NOMO-1 treated with dmso at 0.1 percent for 144 hours (cell line): ENCODE data around the gene TAF5L.
"Not testable (repeated sequence)": the region's sequence is repeated elsewhere in the genome, so short reads cannot be mapped to it uniquely, and the experiment has no call there.

Experiments
- DNase-seq: peaks from one replicate; lab custom pipeline; 2025; ENCODE audit not compliant: unreplicated experiment; lab: John Stamatoyannopoulos, UW

TAF5L gene

DNA sequence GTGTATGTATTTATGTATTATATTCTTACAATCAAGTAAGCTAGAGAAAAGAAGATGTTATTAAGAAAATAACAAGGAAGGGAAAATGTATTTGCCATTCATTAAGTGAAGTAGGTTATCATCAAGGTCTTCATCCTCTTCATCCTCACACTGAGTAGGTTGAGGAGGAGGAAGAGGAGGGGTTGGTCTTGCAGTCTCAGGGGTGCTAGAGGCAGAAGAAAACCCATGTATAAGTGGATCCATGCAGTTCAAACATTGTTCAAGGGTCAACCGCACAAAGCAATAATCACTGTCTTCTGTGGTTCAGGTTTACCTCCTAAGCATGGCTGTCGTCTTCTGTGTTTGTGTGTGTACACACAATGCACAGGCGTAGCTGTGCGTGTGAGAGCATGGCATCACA, 17.0 kb upstream of the TAF5L start:
- DNase-seq = no peak

DNA sequence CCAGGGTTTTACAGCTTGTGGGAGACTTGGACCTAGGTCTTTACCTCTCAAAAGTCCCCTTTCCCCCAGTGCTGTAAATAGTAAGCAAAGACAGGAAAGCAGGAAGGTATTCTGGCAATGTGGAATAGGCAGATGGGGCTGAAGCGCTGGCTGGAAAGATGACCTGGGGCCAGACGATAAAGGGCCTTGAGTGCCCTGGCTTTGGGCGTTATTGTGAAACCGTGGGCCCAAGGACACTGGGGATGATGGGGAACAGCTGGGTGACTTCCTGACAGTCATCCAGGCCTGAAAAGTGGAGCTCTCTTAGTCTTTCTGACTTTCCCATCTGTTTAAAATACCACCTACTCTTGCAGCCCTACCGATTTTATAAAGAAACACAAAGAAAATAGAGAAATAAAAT, 16.5 kb upstream of the TAF5L start:
- no peak for DNase-seq

DNA sequence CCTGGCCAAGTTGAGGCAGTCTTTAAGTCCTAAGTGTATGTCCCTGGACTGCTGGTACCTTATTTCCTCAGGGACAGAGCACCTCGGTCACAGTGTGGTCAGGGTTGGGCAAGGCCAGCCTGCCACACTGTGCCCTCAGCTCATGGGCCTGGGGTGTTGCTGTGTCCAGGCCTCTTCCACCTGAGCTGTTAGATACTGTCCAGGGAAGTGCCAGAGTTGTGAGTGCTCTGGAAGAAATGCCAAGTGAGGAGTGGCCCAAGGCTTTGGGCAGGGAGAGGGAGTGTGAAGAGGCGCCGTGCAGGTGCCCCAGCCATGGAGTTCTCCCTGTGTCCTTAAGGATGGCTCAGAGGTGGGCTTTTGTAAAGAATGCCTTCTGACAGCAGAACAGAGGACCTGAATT, 15.4 kb upstream of the TAF5L start:
- no peak for DNase-seq

DNA sequence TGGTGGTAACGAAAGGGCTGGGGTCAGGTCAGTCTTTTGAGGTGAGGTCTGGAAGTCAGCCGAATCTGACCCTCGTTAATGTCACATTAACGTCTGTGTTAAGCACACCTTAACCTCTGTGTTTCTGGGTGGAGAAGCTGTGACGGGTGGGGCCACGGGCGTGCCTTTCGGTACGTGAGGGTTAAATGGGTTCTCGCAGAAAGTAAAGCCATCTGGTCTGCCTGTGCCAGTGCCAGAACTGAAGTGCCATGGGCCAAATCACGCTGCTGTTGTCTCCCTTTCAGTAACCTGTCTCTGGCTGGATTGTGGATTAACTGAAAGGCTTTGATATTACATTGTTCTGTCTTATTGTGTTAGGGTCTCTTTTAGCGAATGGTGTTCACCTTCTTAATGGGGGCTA, 14.5 kb upstream of the TAF5L start:
- DNase-seq = no peak

DNA sequence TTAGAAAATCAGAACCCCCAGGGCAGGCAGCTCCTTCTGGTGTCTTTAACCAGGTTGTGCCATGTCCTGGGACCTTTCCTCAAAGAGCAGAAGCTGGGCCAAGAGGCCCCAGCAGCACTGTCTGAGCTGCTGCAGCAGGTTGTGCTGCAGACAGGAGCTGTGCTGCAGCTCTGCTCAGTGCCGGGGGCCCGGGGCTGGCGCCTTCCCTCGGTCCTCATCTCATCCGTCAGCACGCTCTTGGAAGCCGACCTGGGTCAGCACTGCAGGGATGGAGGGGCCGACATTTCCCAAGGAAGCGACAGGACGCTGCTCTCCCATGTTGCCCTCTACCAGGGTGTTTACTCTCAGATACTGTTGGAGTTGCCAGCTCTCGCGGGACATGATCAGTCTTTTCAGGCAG, 11.8 kb upstream of the TAF5L start:
- no peak for DNase-seq

DNA sequence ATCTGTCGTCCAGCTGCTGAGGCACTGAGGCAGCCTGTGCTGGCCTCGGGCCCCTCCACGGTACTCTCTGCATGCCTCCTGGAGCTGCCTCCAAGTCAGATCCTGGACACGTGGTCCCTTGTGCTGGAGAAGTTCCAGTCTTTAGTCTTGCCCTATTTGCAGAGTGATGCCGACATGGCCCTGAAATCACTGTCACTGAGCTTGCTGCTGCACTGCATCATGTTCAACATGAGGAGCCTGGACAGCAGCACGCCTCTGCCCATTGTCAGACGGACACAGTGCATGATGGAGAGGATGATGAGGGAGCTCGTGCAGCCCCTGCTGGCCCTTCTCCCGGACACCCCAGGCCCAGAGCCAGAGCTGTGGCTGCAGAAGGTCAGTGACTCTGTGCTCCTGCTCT, 10.1 kb upstream of the TAF5L start:
- DNase-seq = no peak

DNA sequence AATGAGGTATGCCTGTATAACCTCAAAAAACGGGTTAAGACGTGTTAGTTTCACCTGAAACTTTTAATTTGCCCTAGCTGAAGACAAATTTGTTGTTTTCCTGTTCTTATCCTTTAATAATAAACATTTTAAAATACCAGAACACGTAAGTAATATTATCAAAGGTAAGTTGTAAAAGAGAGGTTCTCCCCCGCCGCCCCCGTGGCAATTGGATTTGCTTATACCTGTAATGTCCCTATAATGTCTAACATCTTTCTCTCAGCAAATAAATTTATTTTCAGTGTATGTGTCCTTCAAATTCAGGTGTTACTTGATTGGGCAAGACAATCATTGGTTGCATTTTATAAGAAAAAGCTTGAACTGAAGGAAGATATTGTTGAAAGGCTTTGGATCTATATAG, 6.0 kb upstream of the TAF5L start:
- DNase-seq = no peak

DNA sequence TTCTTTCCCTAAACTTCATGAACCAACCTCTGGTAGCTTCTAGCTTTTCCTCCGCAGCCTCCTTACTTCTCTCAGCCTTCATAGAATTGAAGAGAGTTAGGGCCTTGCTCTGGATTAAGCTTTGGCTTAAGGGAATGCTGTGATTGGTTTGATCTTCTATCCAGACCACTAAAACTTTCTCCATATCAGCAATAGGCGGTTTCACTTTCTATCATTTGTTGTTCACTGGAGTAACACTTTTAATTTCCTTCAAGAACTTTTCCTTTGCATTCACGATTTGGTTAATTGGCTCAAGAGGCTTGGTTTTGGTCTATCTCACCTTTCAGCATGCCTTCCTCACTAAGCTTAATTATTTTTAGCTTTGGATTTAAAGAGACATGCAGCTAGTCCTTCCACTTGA, 5.2 kb upstream of the TAF5L start:
- no peak for DNase-seq

DNA sequence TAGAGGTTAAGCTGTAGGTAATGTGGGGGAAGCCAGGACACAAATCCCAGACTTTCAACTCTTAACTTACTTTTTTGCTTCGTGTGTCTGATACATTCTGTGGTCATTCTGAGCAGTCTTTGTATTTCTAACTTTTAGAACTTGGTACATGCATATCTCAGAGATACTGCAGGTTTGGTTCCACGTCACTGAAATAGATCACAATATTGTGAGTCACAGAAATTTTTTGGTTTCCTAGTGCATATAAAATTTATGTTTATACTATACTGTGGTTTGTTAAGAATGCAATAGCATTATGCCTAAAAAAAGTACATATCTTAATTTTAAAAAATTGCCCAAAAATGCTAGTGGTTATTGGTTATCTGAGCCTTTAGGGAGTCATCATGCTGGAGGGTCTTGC, 3.3 kb upstream of the TAF5L start:
- DNase-seq = no peak

DNA sequence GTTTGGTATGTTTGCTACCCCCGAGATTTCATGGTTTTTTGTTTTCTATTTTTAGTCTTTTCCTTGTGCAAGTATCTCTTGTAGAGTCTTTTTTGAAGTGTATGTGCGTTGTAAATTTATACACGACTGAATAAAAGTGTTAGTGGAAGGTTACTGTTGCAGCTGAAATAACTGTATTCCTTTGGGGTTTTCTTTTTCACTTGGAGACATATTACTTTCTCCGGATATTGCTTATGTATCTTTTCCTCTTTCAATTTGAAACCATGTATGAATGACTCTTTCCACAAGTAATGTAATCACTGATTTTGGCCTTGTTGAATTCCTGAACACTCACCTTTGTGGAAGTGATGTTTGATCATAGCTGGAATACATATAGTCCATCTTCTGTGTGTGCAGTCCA, 1.1 kb upstream of the TAF5L start:
- no peak for DNase-seq

DNA sequence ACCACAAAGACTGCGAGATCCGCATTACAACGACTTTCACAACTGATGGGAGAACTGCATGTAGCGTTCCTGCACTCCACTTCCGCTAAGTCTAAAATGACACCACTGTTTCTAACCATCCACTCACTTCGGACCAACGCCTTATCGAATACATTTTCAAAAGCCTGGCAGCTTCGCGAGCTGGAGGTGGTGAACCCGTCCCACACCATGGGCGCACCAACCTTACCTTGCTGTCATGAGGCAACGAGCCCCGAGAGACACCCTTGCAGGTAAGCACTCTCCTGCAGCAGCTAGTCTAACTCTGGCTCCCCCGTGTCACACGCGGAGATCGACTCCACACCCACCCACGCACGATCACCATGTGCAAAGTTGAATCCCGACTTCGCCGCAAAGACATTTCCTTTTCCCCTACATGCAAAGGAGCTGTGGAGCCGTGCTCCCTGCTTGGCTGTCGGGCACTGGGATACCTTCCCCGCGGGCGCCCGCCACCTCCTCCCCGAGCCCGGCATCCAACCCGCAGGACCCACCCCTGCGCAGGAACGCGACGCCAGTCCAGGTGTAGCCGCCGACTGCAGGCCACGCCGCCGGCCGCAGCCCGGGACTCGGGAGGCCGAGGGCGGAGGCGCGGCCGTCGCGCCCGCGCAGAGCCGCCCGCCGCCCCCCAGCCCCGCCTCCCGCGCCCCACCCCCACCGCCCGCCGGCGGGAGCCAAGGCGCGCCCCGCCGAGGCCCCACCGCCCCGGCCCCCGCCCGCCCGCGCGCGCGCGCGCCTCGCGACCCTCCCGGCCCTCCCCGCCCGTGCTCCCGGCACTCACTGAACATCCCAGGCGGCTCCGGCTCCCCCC, 629 bp downstream of the TAF5L start:
- peak; percentile 51 for DNase-seq

DNA sequence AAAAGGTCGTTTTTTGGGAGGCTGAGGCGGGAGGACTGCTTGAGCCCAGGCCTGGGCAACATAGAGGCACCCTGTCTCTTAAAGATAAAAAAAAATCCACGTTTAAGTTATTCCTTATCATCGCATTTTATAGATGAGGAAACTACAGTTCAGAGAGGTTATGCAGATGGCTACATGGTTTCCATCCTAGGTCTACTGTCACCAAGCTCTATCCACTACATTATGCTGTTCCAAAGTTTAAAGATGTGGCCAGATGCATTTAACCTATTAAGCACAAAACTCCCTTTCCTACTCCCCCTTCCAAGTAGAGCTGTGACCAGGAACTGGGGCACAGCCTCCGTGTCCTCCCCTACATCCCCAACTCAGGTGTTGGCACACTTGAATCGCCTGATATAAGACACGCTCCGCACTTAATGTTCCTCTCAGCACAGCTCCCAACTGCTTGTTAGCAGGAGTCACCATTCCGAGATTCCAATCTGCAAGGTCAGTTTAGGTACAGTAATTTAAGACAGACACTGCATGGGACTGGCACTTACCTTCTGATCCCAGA, 1.3 kb downstream of the TAF5L start:
- no peak for DNase-seq

DNA sequence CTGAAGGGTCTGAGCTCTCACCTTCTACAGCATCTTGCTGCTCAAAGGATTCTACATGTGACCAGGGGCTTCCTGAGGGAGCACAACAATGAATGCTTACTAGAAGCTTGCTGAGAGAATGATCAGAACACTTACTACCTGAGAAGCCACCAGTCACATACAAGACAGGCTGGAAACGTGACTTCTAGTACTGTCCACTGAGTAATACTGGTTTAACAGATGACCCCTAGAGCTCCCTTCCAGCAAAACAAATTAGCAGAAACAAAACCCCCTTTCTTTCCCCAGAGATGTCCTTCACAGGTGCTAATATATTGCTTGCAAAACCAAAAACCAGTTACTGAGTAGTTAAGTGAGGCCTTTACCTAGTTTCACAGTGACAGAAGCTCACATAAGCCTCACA, 2.1 kb downstream of the TAF5L start:
- DNase-seq = no peak

DNA sequence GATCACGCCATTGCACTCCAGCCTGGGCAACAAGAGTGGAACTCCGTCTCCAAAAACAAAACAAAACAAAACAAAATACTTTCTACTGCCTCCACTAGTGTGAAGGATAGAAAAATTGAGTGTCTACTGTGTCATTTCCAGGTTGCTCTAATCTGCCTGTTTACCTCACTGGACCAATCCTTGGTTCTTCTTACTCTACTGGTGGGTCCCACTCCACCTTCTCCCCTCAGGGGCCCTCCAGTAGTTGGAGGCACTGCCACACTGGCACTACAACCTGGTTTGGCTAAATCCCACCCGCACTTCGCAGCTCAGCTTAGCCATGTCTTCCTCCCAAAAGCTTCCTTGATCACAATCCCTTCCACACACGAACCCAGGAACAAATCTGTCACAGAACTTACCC, 2.7 kb downstream of the TAF5L start:
- DNase-seq = no peak

DNA sequence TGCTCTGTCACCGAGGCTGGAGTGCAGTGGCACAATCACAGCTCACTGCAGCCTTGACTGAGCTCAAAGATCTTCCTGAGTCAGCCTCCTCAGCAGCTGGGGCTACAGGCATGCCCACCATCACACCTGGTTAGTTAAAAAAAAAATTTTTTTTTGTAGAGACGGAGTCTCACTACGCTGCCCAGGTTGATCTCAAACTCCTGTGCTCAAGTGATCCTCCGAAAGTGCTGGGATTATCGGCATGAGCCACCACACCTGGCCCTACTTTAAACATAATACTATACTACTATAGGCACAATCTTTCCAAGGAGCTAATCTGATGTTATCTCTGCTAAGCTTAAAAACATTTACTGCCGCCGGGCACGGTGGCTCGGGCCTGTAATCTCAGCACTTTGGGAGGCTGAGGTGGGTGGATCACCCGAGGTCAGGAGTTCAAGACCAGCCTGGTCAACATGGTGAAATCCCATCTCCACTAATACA, 3.2 kb downstream of the TAF5L start:
- not testable (repeated sequence) for DNase-seq

DNA sequence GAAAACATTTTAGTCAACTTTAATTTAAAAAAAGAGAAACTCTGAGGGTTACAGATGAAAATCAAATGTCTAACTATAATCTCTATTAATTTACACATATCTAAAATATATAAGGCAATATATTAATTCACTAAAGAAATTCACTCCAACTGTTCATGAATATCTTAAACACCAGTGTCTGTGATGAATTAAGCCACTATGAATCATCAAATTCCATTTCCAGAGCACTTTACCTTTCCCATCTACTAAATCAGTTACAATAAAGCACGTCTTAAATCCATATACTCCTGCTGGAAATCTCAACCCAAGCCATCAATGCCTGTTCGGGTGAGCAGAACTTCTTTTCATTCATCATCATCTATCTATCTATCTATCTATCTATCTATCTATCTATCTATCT, 4.3 kb downstream of the TAF5L start:
- no peak for DNase-seq

DNA sequence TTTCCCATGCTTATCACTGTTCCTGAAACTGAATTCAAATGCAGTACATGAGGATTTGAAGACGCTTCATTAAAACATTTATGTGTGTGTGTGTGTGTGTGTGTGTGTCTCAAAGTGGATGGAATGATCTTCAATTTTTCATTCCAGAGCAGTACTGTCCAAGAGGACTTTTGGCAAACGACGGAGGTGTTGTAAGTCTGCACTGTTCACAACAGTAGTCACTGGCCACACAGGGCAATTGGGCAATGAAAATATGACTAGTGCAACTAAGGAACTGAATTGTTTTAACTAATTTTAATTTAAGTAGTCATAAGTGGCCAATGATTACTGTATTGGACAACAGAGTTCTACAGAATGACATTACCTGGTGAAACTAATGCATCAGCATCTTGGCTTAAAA, 5.0 kb downstream of the TAF5L start:
- no peak for DNase-seq

DNA sequence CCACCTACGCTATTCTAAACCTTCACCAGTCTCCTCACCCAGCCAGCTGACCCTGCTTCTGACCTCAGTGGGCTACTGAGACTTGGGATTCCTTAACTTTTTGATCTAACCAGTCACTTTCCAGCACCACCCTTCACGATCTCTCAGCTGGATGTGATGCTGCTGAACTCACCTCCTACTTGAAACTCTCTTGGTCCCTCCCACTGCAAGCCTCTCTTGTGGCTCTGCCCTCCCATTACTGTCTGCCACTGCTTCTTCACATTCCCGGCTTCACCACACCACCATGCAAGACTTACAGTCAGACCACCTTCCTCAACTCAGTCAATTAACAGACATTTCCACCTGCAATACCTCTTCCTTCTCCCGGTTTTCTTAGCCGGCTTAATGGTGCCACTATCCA, 6.3 kb downstream of the TAF5L start:
- DNase-seq = no peak

DNA sequence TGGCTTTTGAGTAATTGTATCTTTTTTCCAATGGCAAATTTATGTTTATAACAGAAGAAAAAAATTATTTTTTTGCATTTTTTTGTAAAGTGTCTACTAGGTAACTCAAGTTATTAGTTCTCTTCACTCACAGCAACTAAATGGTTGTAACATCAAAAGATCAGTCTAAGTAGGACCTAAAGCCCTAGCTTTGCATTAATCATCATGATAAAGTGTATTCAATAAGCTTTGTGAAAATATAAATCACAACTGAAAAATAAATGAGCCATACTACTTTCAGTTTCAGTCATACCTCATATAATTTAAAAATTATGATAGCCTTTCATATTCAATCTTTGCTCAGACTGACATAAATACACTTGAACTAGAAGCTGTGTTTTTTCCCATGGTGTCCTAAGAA, 6.9 kb downstream of the TAF5L start:
- no peak for DNase-seq

DNA sequence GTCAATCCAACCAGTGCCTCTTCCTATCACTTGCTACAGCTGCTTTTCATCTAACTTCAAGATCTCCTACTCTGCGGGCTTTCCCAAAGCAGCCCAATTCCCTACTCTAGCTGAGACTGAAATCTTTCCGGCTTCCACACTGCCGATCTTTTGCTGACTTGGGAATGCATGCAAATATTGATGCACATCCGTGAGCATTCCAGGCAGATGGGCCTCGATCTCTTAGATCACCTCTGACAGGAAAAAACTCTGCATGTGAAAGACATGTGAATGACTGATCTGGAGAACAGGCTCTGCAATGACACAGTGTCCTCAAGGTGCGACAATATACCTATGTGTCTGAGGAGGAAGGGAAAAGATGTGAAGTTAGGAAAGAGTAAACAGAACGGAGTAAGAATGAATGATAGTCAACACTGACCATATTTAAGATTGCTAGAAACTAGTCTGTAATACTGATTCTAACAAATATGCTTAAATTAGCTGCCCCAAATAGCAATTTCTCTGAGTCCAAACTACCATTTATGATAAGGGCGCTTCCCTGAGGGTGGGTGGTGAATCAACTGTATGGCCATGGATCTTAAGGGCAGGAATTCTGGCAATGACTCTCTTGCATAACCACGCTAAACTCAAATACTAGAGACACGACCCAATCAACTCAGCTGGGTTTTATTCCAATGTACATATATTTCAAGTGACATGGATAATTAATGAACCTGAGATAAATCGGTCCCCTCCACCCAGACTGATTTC, 8.4 kb downstream of the TAF5L start:
- no peak for DNase-seq

DNA sequence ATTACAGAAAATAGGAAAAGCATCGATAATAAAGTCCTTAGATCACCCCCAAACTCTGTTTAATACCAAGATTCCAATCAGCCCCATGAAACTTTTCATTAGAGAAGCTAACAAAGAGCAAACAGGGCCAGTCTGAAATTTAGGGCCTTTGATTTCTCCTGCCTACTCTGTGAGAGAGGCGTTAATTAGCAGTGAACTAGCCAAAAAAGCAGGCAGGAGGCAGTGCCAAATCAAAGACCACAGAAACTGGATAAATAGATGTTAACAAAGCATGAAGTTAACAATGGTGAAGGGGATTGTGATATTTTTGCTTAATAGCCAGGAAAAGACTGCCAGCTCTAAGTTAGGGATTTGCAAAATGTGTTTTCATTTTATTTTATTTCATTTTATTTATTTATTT, 11.2 kb downstream of the TAF5L start:
- no peak for DNase-seq

DNA sequence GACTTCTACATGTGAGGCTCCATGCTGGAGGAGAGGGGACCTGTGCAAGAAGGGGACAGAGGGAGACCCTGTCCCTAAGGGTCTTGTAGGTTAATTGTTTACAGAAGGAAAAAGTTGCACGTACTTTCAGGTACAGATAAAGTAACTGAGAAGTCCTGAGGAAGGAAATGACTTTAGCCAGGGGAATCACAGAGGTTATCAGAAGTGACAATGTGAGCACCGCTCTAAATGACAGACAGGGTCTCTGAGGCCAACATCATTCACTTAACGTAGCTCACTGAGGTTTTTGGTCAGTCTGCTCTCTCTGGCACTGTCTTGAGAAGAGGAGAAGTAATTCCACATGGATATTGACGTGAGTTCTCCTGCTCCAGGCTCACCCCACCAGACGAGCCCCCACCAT, 12.0 kb downstream of the TAF5L start:
- DNase-seq = no peak
